ENCODE measurements around the gene OTOA.
"Not testable (repeated sequence)": the region's sequence is repeated elsewhere in the genome, so short reads cannot be mapped to it uniquely, and the experiment has no call there.

Gene OTOA

GRCh38 chr16:21674456-21674855, 10.7 kb downstream of the OTOA start:
- not testable (repeated sequence) for DNase-seq (ENCODE audit: low read depth)

- not testable (repeated sequence) for DNase-seq (ENCODE audit: low read depth)
Observed at GRCh38 chr16:21680714-21681113, 16.9 kb downstream of the OTOA start.

GRCh38 chr16:21683184-21683583, 19.4 kb downstream of the OTOA start:
- DNase-seq (ENCODE audit: low read depth): no peak

- DNase-seq (ENCODE audit: low read depth): no peak
Observed at GRCh38 chr16:21684199-21684598, 20.4 kb downstream of the OTOA start.

GRCh38 chr16:21685034-21685455, 21.3 kb downstream of the OTOA start:
- no peak for DNase-seq (ENCODE audit: low read depth)

- no peak for DNase-seq (ENCODE audit: low read depth)
Observed at GRCh38 chr16:21689107-21689506, 25.3 kb downstream of the OTOA start.

GRCh38 chr16:21690967-21691366, 27.2 kb downstream of the OTOA start:
- not testable (repeated sequence) for DNase-seq (ENCODE audit: low read depth)

- DNase-seq (ENCODE audit: low read depth): no peak
Observed at GRCh38 chr16:21694609-21695008, 30.8 kb downstream of the OTOA start.

- DNase-seq (ENCODE audit: low read depth): no peak
Observed at GRCh38 chr16:21697032-21697431, 33.3 kb downstream of the OTOA start.

- no peak for DNase-seq (ENCODE audit: low read depth)
Observed at GRCh38 chr16:21698169-21699032, 34.6 kb downstream of the OTOA start.

- no peak for DNase-seq (ENCODE audit: low read depth)
Observed at GRCh38 chr16:21701271-21701670, 37.5 kb downstream of the OTOA start.

GRCh38 chr16:21702276-21702675, 38.5 kb downstream of the OTOA start:
- DNase-seq (ENCODE audit: low read depth): no peak

GRCh38 chr16:21703156-21703555, 39.4 kb downstream of the OTOA start:
- no peak for DNase-seq (ENCODE audit: low read depth)

GRCh38 chr16:21703589-21704174, 39.9 kb downstream of the OTOA start:
- no peak for DNase-seq (ENCODE audit: low read depth)

GRCh38 chr16:21704266-21704665, 40.5 kb downstream of the OTOA start:
- DNase-seq (ENCODE audit: low read depth): no peak

- no peak for DNase-seq (ENCODE audit: low read depth)
Observed at GRCh38 chr16:21704733-21705132, 41.0 kb downstream of the OTOA start.

- DNase-seq (ENCODE audit: low read depth): peak; percentile 11
Observed at GRCh38 chr16:21708533-21709115, 44.9 kb downstream of the OTOA start.

GRCh38 chr16:21710938-21711337, 47.2 kb downstream of the OTOA start:
- no peak for DNase-seq (ENCODE audit: low read depth)

- DNase-seq (ENCODE audit: low read depth): no peak
Observed at GRCh38 chr16:21713549-21714368, 50.0 kb downstream of the OTOA start.

GRCh38 chr16:21714369-21714618, 50.5 kb downstream of the OTOA start:
- DNase-seq (ENCODE audit: low read depth): not testable (repeated sequence)

GRCh38 chr16:21717608-21718007, 53.8 kb downstream of the OTOA start:
- DNase-seq (ENCODE audit: low read depth): no peak

GRCh38 chr16:21719283-21719682, 55.5 kb downstream of the OTOA start:
- DNase-seq (ENCODE audit: low read depth): no peak

- no peak for DNase-seq (ENCODE audit: low read depth)
Observed at GRCh38 chr16:21720533-21720932, 56.8 kb downstream of the OTOA start.

Measured in non-pigmented ciliary epithelial cell (primary cell).